Epithelial cell of proximal tubule (primary cell): ENCODE measurements around the gene SPRY4. TPM values are rescaled to one million over a fixed set of nuclear protein-coding genes. Genes with fewer than 3 reads are reported as not detected.
A peak's percentile ranks its signal among the peaks of the same experiment; 100 is the strongest.

Experiments used
- DNase-seq: peaks from one replicate; pipeline ENCODE4 v3.0.0-alpha.2; 2011; ENCODE audit warnings: low read depth
- H3K4me3 ChIP-seq: 2 replicates; pipeline ENCODE4 v1.5.1; 2011; ENCODE audit warnings: low read depth, mild to moderate bottlenecking, low read length
- CTCF ChIP-seq: conservative IDR thresholded peaks from 2 replicates; pipeline ENCODE4 v1.5.1; 2012; ENCODE audit warnings: low read depth, mild to moderate bottlenecking, low read length
- total RNA-seq: library from RNA; depleted of rRNA; stranded (reverse); fragments of >200 nt; gene quantifications from 2 replicates; pipeline ENCODE4 v1.2.3, GENCODE V29; 2015

Gene SPRY4
- total RNA-seq, 1 donor from 2014 or later = 19.9 TPM

GRCh38 chr5:142324136-142324870 is 518 bp downstream of the SPRY4 start:
- DNase-seq = no peak
- TF ChIP-seq CTCF = peak; percentile 21
- H3K4me3 ChIP-seq = peak overlapping the region; percentile 83

GRCh38 chr5:142323480-142324135 is 1.2 kb downstream of the SPRY4 start:
- no peak for DNase-seq
- H3K4me3 ChIP-seq = peak overlapping the region; percentile 83
- TF ChIP-seq CTCF = no peak

GRCh38 chr5:142322747-142323479 is 1.9 kb downstream of the SPRY4 start:
- TF ChIP-seq CTCF = no peak
- DNase-seq = no peak
- peak overlapping the region; percentile 83 for H3K4me3 ChIP-seq

GRCh38 chr5:142322403-142322746 is 2.4 kb downstream of the SPRY4 start:
- TF ChIP-seq CTCF = no peak
- DNase-seq = no peak
- peak overlapping the region; percentile 83 for H3K4me3 ChIP-seq

- H3K4me3 ChIP-seq = peak overlapping the region; percentile 7
- DNase-seq = no peak
- TF ChIP-seq CTCF = no peak
These were observed 3.8 kb downstream of the SPRY4 start for GRCh38 chr5:142320851-142321560.

- peak overlapping the region; percentile 7 for H3K4me3 ChIP-seq
- no peak for TF ChIP-seq CTCF
- DNase-seq = no peak
These were observed 4.4 kb downstream of the SPRY4 start for GRCh38 chr5:142320430-142320738.
